GM19395 (cell line): ENCODE data around the gene PRKAR1B.

Experiments
- ATAC-seq: cut with Tn5 transposase; IDR thresholded peaks from one replicate; pipeline ENCODE4 v1.9.1; 2021; ENCODE audit warnings: mild to moderate bottlenecking, moderate library complexity; ENCODE audit not compliant: unreplicated experiment

Gene PRKAR1B

GRCh38 chr7:501526-501925, 225.6 kb downstream of the PRKAR1B start:
- ATAC-seq = no peak

GRCh38 chr7:500521-501420, 226.3 kb downstream of the PRKAR1B start:
- ATAC-seq = no peak

GRCh38 chr7:499853-500485, 227.1 kb downstream of the PRKAR1B start:
- ATAC-seq = no peak
